Astrocyte (in vitro differentiated cells and primary cell): Measurements from ENCODE around the gene CCDC136. TPM values are rescaled to one million over a fixed set of nuclear protein-coding genes. Genes with fewer than 3 reads are reported as not detected.

Source experiments
- DNase-seq: peaks from one replicate; pipeline ENCODE4 v3.0.0-alpha.2; 2010; ENCODE audit warnings: low read depth
- FAIRE-seq: peaks from 2 replicates; lab custom pipeline; 2011; peaks lifted over from hg19 to GRCh38; lab: Jason Lieb, UNC
- H2AFZ ChIP-seq: 2 replicates; pipeline ENCODE4 v1.6.0; 2012; ENCODE audit warnings: low read depth, low read length, inconsistent platforms
- H3K27ac ChIP-seq: 2 replicates; pipeline ENCODE4 v1.5.1; 2011; ENCODE audit warnings: low read depth, low read length, inconsistent platforms
- H3K27me3 ChIP-seq: 2 replicates; pipeline ENCODE4 v1.6.0; 2011; ENCODE audit warnings: low read length, inconsistent platforms; ENCODE audit not compliant: insufficient read depth
- H3K36me3 ChIP-seq: 2 replicates; pipeline ENCODE4 v1.5.1; 2011; ENCODE audit warnings: low read length, inconsistent platforms; ENCODE audit not compliant: insufficient read depth
- H3K4me1 ChIP-seq: 2 replicates; pipeline ENCODE4 v1.5.1; 2011; ENCODE audit warnings: low read length, inconsistent platforms; ENCODE audit not compliant: insufficient read depth
- H3K4me2 ChIP-seq: 2 replicates; pipeline ENCODE4 v1.6.0; 2012; ENCODE audit warnings: low read length, inconsistent platforms
- H3K4me3 ChIP-seq: 2 replicates; pipeline ENCODE4 v1.5.1; 2011; ENCODE audit warnings: low read depth, mild to moderate bottlenecking, low read length, inconsistent platforms; ENCODE audit not compliant: insufficient read depth
- H3K79me2 ChIP-seq: 2 replicates; pipeline ENCODE4 v1.6.0; 2012; ENCODE audit warnings: mild to moderate bottlenecking, low read length, inconsistent platforms; ENCODE audit not compliant: insufficient read depth
- H3K9ac ChIP-seq: 2 replicates; pipeline ENCODE4 v1.6.0; 2012; ENCODE audit warnings: mild to moderate bottlenecking, low read length, inconsistent platforms
- H3K9me3 ChIP-seq: 2 replicates; pipeline ENCODE4 v1.5.1; 2012; ENCODE audit warnings: low read depth, mild to moderate bottlenecking, low read length, inconsistent platforms; ENCODE audit not compliant: insufficient read depth
- H4K20me1 ChIP-seq: 2 replicates; pipeline ENCODE4 v1.6.0; 2012; ENCODE audit warnings: low read length, inconsistent platforms; ENCODE audit not compliant: insufficient read depth
- H3K27ac Mint-ChIP-seq: one replicate; pipeline ENCODE4 v1.8.0; 2021; ENCODE audit warnings: mild to moderate bottlenecking, mixed read lengths; ENCODE audit not compliant: unreplicated experiment
- H3K27me3 Mint-ChIP-seq: one replicate; pipeline ENCODE4 v1.8.0; 2021; ENCODE audit warnings: low read depth, mixed read lengths; ENCODE audit not compliant: unreplicated experiment
- H3K36me3 Mint-ChIP-seq: one replicate; pipeline ENCODE4 v1.8.0; 2021; ENCODE audit warnings: low read depth, mixed read lengths; ENCODE audit not compliant: unreplicated experiment
- H3K4me1 Mint-ChIP-seq: one replicate; pipeline ENCODE4 v1.8.0; 2021; ENCODE audit warnings: low read depth, mixed read lengths; ENCODE audit not compliant: unreplicated experiment
- H3K4me3 Mint-ChIP-seq: one replicate; pipeline ENCODE4 v1.8.0; 2021; ENCODE audit warnings: mild to moderate bottlenecking, moderate library complexity, mixed read lengths; ENCODE audit not compliant: unreplicated experiment
- H3K9me3 Mint-ChIP-seq: one replicate; pipeline ENCODE4 v1.8.0; 2021; ENCODE audit warnings: mild to moderate bottlenecking, mixed read lengths; ENCODE audit not compliant: unreplicated experiment
- CTCF ChIP-seq: IDR thresholded peaks from 2 replicates; pipeline ENCODE4 v1.5.1; 2011; ENCODE audit warnings: low read depth, mild to moderate bottlenecking, inconsistent platforms, low read length, moderate library complexity; ENCODE audit not compliant: insufficient read depth
- EZH2 ChIP-seq: IDR thresholded peaks from 2 replicates; pipeline ENCODE4 v1.6.1; 2012; ENCODE audit warnings: mild to moderate bottlenecking, low read length, inconsistent platforms; ENCODE audit not compliant: insufficient read depth
- total RNA-seq: library from RNA; stranded (reverse); gene quantifications from 2 replicates; pipeline ENCODE4 v1.2.1, GENCODE V29; 2021

The CCDC136 gene
- total RNA-seq, 1 donor from 2014 or later = 14.9 TPM

- H3K27ac Mint-ChIP-seq = peak overlapping the region; percentile 69
- peak overlapping the region; percentile 23 for H3K4me3 Mint-ChIP-seq
- FAIRE-seq = no peak
These were observed 68.6 kb downstream of the CCDC136 start for GRCh38 chr7:128860158-128861073.

GRCh38 chr7:128861957-128862570 is 70.3 kb downstream of the CCDC136 start:
- H3K36me3 ChIP-seq = peaks cover 6% of the 10 kb centered on the region
- no peaks in the 10 kb centered on the region for H3K9me3 ChIP-seq
- H3K4me1 Mint-ChIP-seq = peaks cover 16% of the 10 kb centered on the region
- DNase-seq (no peak), FAIRE-seq (no peak)
- peaks cover 20% of the 10 kb centered on the region for H3K36me3 Mint-ChIP-seq
- peaks cover 48% of the 10 kb centered on the region for H4K20me1 ChIP-seq
- peak overlapping the region; percentile 99 for H3K4me3 Mint-ChIP-seq
- TF ChIP-seq EZH2 (no peak), CTCF (no peak)
- H3K79me2 ChIP-seq = peaks cover 22% of the 10 kb centered on the region
- H3K27ac Mint-ChIP-seq = peak overlapping the region; percentile 89
- peak overlapping the region; percentile 93 for H3K9ac ChIP-seq
- peak overlapping the region; percentile 90 for H3K4me2 ChIP-seq
- H3K27ac ChIP-seq = peak overlapping the region; percentile 82
- peaks cover 5% of the 10 kb centered on the region for H3K4me1 ChIP-seq
- no peaks in the 10 kb centered on the region for H3K27me3 ChIP-seq
- no peaks in the 10 kb centered on the region for H3K9me3 Mint-ChIP-seq
- H2AFZ ChIP-seq = peak overlapping the region; percentile 53
- H3K4me3 ChIP-seq = peak overlapping the region; percentile 83
- peaks cover 5% of the 10 kb centered on the region for H3K27me3 Mint-ChIP-seq

More at GRCh38 chr7:128860158-128861073, 68.6 kb downstream of the CCDC136 start:
- Histone ChIP-seq H3K79me2 (peaks cover 22% of the 10 kb centered on the region), H3K9me3 (no peaks in the 10 kb centered on the region), H3K27ac (no peak overlapping the region), H3K27me3 (no peaks in the 10 kb centered on the region), H3K4me1 (peaks cover 5% of the 10 kb centered on the region), H4K20me1 (peaks cover 54% of the 10 kb centered on the region), H2AFZ (no peak overlapping the region), H3K4me3 (no peak overlapping the region), H3K9ac (no peak overlapping the region), H3K36me3 (peaks cover 14% of the 10 kb centered on the region), H3K4me2 (no peak overlapping the region)
- peak; percentile 56 for DNase-seq
- peaks cover 2% of the 10 kb centered on the region for H3K27me3 Mint-ChIP-seq
- H3K4me1 Mint-ChIP-seq = peaks cover 14% of the 10 kb centered on the region
- H3K36me3 Mint-ChIP-seq = peaks cover 10% of the 10 kb centered on the region
- H3K9me3 Mint-ChIP-seq = no peaks in the 10 kb centered on the region
- TF ChIP-seq EZH2 (no peak), CTCF (no peak)
